Prostate gland (tissue), 2 donors: Measurements from ENCODE around the gene RACK1.

ENCODE experiments used
- POLR2A ChIP-seq: fragments of 450-650 bp; IDR thresholded peaks from one replicate; pipeline ENCODE4 v1.6.1; 2016; ENCODE audit warnings: antibody characterized with exemption, mild to moderate bottlenecking
- POLR2AphosphoS5 ChIP-seq: sonication (generic); formaldehyde crosslinking; IDR thresholded peaks from one replicate; pipeline ENCODE4 v1.6.1; 2017; ENCODE audit warnings: antibody characterized with exemption
- TF ChIP-seq, protein P1 (sequence below), 4 experiments: fragments of 200-600 bp in 2 of 4; fragments of 450-650 bp in 2 of 4; sonication (generic) in 2 of 4; IDR thresholded peaks; 1 replicate in 3 of 4; 2 replicates in 1 of 4; pipeline ENCODE4 v1.5.1; 2016 to 2019; ENCODE audit warnings: antibody characterized with exemption in 4 of 4, mild to moderate bottlenecking in 2 of 4, moderate library complexity in 2 of 4

DNA sequence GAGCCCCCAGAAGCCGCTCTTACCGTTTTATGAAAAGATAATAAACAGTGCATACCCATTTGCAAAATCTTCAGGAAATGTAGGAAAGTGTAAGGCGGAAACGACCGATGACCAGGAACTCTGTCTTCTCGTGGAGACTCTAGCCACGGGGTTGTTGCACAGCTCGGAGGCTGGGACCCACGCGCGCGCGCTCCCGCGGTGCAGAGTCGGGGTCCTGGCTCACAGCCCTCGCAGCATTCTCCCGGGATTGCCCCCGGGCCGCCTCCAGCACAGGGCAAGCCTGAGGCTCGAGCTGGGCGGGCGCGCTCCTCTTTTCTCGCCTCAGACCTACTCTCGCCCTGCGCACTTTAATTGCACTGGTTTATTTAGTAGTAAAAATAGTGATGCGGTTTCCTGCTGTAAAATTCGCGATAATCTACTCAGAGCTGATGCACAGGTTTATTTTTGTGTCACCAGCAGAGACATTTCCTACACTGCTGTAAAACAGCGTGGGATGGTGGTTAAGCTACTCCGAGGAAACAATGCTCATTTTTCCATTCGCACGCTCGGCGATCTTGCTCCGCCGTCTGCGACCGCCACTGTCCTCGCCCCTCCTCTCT is 54.2 kb downstream of the RACK1 start:
- TF ChIP-seq, protein P1, sequence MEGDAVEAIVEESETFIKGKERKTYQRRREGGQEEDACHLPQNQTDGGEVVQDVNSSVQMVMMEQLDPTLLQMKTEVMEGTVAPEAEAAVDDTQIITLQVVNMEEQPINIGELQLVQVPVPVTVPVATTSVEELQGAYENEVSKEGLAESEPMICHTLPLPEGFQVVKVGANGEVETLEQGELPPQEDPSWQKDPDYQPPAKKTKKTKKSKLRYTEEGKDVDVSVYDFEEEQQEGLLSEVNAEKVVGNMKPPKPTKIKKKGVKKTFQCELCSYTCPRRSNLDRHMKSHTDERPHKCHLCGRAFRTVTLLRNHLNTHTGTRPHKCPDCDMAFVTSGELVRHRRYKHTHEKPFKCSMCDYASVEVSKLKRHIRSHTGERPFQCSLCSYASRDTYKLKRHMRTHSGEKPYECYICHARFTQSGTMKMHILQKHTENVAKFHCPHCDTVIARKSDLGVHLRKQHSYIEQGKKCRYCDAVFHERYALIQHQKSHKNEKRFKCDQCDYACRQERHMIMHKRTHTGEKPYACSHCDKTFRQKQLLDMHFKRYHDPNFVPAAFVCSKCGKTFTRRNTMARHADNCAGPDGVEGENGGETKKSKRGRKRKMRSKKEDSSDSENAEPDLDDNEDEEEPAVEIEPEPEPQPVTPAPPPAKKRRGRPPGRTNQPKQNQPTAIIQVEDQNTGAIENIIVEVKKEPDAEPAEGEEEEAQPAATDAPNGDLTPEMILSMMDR (IDR thresholded peaks at IDR 0.05), result no peak
- TF ChIP-seq POLR2AphosphoS5 (no peak), POLR2A (no peak)
